NCI-H2196 (cell line): ENCODE results near the gene NSRP1.
"Not testable (repeated sequence)": the region's sequence is repeated elsewhere in the genome, so short reads cannot be mapped to it uniquely, and the experiment has no call there.

Experiments
- DNase-seq: peaks from one replicate; lab custom pipeline; 2025; ENCODE audit not compliant: unreplicated experiment; lab: John Stamatoyannopoulos, UW

The NSRP1 gene

GRCh38 chr17:30220414-30220813, 103.8 kb downstream of the NSRP1 start:
- no peak for DNase-seq

GRCh38 chr17:30221346-30221745, 104.7 kb downstream of the NSRP1 start:
- DNase-seq = no peak

DNA sequence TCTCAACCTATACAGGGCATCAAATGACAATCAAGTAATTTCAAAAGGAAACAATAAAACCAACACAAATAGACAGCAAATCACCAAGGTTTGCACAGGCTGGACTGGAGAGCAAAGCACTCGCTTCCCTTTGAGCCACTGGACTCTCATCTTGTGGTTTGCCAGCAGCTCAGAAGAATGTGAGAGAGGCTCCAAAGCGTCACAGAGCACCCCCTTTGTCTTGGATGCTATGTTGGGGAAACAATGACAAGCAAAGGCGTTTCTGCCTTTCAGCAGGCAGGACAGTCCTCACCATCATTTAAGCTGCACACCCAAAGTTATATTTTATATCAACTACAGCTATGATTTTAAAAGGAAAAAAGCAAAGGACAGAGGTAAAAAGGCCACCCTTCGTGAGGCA, 105.6 kb downstream of the NSRP1 start:
- DNase-seq = no peak

DNA sequence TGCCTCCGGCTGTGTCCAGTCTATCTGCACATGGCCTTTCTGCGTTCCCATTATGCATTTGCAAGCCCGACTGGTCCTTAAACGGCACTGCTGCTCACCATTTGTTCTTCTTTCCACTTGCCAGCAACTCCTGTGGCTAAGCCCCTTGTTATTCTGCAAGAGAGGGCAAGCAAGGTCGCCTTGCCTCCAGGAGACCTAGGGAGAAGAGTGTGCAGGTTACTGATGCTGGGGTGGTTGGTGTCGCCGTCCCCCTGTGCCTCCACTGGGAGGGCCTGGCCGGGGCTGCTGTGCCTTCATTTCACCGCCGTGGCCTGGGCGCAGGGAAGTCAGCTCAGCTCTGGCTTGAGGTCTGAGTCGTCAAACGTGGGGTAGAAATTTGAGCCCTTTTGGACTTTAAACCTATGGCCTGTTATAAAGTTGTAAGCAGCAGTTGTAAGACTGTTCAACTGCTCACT, 106.1 kb downstream of the NSRP1 start:
- no peak for DNase-seq

- no peak for DNase-seq
Observed at GRCh38 chr17:30224419-30224960, 107.9 kb downstream of the NSRP1 start.

- no peak for DNase-seq
Observed at GRCh38 chr17:30225112-30225511, 108.5 kb downstream of the NSRP1 start.

DNA sequence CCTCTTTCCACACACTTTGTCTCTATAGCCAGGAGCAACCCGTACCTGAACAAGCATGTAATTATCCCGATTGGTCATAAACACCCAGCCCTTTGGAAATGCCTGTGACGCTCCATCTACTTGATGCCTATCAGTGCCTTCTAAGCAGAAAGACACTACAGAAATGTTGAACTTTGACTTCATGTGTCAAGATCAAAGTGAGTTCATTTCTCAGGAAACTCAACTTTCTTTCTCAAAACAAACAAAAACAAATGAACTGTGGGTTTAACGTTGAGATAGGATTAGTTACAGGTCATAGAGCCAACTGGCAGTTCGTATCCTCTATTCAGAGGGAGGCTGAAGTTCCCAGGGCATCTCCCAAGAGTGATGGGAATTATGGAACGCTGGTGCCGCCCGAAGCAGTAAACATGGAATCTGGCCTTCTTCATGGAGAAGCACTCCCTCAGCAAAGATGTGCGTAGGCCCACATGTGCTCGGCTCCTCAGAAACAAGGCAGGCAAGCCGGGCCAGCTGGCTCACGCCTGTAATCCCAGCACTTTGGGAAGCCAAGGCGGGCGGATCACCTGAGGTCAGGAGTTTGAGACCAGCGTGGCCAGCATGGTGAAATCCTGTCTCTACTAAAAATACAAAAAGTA, 109.4 kb downstream of the NSRP1 start:
- DNase-seq = no peak

- DNase-seq = no peak
Observed at GRCh38 chr17:30226878-30227277, 110.3 kb downstream of the NSRP1 start.

DNA sequence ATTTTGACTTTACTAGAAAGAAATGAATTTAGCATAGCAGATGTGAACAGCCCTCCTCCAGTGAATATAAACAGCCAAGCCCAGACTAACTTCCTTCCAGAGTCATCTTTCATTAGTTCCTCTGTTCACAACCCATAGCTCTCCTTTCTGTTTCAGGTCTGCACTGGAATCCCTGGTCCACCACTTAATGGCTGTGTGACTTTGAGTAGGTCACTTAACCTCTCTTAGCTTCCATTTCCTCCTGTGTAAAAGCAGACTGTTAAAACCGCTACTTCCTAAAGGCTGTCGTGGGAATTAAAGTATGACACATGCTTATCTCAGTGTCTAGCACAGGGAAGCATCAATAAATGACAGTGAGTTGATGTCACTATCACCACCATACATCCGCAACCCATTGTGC, 111.4 kb downstream of the NSRP1 start:
- DNase-seq = no peak

- no peak for DNase-seq
Observed at GRCh38 chr17:30229012-30229411, 112.4 kb downstream of the NSRP1 start.

DNA sequence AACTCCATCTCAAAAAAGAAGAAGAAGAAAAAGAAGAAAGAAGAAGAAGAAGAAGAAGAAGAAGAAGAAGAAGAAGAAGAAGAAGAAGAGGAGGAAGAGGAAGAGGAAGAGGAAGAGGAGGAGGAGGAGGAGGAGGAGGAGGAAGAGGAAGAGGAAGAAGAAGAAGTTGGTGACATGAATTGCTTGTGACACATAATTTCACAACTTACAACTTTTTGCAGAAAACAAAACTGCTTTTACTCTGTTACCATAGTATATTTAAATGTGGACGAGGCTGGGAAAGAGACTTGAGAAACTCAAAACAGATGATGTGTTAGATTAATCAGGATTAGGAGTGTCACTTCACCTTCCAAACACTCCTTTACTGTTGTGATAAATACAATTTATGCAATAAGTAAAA, 113.4 kb downstream of the NSRP1 start:
- not testable (repeated sequence) for DNase-seq

DNA sequence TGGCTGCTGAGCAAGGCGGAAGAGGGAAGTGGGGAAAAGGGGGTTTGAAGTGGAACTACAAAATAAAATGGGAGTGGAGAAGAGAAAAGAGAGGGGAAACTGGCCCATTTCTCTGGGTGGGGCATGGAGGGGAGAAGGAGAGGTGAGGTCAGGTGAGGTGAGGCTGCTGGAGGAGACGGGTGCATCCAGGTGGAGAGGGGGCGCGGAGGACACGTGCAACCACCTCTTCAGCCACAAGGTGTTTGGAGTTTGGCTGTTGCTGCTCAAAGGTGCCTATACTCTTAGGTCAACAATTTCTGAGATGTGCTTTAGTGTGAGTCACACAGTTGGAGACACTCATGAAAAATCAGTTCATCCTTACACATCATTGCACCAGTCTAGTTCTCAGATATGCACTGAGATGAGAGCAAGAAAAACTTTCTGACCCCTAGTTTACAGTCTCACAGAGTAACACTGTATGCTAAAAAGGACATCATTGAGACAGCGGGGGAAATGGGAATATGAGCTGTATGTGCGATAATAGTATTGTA, 114.0 kb downstream of the NSRP1 start:
- DNase-seq = no peak

DNA sequence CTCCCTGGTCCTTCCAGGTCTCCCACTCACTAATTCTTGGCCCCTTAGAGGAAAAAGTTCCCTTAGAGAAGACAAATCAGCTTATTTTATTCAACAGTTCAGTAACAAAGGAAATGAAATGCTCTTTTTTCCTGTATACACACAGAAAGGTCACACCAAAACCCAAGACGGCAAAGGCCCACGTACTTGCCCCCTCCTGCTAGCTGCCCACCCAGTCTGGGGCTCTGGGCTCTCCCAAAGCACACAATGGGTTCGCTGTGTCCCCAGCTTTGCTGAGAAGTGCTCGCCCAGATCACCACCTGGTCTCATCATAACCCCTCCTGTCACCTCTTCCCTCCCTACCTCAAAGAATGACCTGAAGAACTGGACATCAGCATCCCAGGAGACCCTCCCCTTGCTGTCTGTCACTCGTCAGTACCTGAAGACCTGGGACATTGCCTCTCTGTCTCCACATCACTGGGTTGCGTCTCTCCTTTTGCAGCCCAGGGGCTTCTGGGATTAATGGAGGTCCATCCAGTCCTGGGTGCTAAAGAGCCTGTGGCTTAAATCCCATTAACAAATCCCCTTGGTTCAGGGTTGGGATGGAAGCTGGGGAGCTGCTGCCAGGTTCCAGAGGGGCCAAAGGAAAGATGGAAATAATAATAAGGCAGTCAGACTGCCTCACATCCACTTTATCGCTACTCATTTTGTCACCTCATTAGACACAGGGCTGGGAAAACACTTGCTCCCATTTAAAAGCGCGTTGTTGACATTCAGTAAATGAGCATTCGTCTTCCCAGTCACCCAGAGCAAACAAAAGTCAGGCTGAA, 115.6 kb downstream of the NSRP1 start:
- DNase-seq = no peak

- DNase-seq = no peak
Observed at GRCh38 chr17:30232824-30233427, 116.3 kb downstream of the NSRP1 start.

DNA sequence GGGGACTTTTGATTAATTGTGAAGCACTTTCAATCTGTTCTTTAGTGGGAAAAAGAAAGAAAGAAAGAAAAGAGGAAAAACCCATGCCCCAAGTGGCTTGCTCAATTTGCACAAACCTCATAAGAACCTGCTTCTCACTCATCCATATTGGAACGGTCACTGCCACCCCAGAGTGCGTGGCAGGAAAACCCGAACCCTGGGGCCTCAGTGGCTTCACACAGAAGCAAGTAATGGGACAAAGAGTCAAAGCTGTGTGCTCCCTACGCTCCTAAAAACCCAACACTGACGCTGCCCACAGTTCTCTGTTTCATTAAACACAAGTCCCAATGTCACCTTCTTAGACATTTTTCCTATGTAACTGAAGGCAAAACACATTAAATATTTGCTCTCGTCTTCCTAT, 117.7 kb downstream of the NSRP1 start:
- DNase-seq = no peak

- no peak for DNase-seq
Observed at GRCh38 chr17:30234964-30235363, 118.3 kb downstream of the NSRP1 start.

- DNase-seq = no peak
Observed at GRCh38 chr17:30235386-30236296, 119.0 kb downstream of the NSRP1 start, which contains the start of gene SLC6A4. TSS of gene SLC6A4 (minus strand) at chr17:30235697. CDS start at chr17:30221958, 13,739 bp downstream.
